Bronchial epithelial cell (primary cell): ENCODE measurements around the gene NHEJ1. TPM values are rescaled to one million over a fixed set of nuclear protein-coding genes. Genes with fewer than 3 reads are reported as not detected.

Experiments used
- DNase-seq: peaks from one replicate; pipeline ENCODE4 v3.0.0-alpha.2; 2010; ENCODE audit warnings: low read depth
- FAIRE-seq: peaks from 2 replicates; lab custom pipeline; 2011; peaks lifted over from hg19 to GRCh38; lab: Jason Lieb, UNC
- H3K27me3 ChIP-seq: 2 replicates; pipeline ENCODE4 v1.5.1; 2011; ENCODE audit warnings: low read length; ENCODE audit not compliant: control insufficient read depth, insufficient read depth
- H3K36me3 ChIP-seq: 2 replicates; pipeline ENCODE4 v1.5.1; 2011; ENCODE audit warnings: low read length; ENCODE audit not compliant: control insufficient read depth, insufficient read depth
- H3K4me3 ChIP-seq: 2 replicates; pipeline ENCODE4 v1.5.1; 2011; ENCODE audit warnings: mild to moderate bottlenecking, low read depth, low read length, control low read depth
- total RNA-seq: library from RNA; depleted of rRNA; stranded (reverse); fragments of >200 nt; gene quantifications from 2 replicates; pipeline ENCODE4 v1.2.1, GENCODE V29; 2014
- TF ChIP-seq, protein P1 (sequence below): IDR thresholded peaks from 2 replicates; pipeline ENCODE4 v1.5.1; 2011; ENCODE audit warnings: mild to moderate bottlenecking, moderate library complexity, low read length, control low read depth, inconsistent platforms; ENCODE audit not compliant: insufficient read depth, severe bottlenecking

NHEJ1 gene
- total RNA-seq, 1 donor from 2014 or later = 22.1 TPM

GRCh38 chr2:219057709-219058540 is 102.7 kb downstream of the NHEJ1 start:
- TF ChIP-seq, protein P1, sequence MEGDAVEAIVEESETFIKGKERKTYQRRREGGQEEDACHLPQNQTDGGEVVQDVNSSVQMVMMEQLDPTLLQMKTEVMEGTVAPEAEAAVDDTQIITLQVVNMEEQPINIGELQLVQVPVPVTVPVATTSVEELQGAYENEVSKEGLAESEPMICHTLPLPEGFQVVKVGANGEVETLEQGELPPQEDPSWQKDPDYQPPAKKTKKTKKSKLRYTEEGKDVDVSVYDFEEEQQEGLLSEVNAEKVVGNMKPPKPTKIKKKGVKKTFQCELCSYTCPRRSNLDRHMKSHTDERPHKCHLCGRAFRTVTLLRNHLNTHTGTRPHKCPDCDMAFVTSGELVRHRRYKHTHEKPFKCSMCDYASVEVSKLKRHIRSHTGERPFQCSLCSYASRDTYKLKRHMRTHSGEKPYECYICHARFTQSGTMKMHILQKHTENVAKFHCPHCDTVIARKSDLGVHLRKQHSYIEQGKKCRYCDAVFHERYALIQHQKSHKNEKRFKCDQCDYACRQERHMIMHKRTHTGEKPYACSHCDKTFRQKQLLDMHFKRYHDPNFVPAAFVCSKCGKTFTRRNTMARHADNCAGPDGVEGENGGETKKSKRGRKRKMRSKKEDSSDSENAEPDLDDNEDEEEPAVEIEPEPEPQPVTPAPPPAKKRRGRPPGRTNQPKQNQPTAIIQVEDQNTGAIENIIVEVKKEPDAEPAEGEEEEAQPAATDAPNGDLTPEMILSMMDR = peak; percentile 93
- Histone ChIP-seq H3K27me3 (peaks cover 49% of the 10 kb centered on the region), H3K4me3 (no peak overlapping the region), H3K36me3 (no peaks in the 10 kb centered on the region)
- FAIRE-seq (no peak), DNase-seq (peak; percentile 31)

DNA sequence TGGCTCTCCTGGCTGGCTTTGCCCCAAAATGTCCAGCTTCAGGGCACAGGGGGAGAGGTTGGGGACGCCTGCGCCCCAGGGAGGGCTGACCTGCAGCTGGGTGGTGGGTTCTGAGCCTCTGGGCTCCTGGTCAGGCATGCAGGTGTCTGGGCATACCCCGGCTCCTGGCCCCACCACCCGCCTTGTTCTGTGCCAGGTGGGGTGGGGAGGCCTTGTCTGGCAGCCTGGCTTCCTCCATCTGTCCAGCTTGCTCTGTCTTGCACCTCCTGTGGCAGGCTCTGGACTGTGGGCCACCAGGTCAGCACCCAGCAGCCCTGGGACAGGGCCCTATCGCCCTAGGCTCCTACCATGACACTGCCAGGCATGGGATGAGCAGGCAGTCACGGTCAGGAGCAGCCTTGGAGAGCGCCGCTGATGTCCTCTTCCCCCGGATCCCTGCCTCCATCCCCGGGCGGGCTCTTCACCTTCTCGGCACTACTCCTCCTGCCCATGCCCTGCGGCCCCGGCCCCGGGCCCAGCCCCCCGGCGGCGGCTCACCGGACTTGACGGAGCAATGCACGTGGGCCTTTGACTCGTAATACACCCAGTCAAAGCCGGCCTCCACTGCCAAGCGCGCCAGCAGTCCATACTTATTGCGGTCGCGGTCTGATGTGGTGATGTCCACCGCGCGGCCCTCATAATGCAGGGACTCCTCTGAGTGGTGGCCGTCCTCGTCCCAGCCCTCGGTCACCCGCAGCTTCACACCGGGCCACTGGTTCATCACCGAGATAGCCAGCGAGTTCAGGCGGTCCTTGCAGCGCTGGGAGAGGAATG is 103.5 kb downstream of the NHEJ1 start:
- no peak for FAIRE-seq
- Histone ChIP-seq H3K4me3 (no peak overlapping the region), H3K27me3 (peaks cover 49% of the 10 kb centered on the region), H3K36me3 (no peaks in the 10 kb centered on the region)
- TF ChIP-seq, protein P1 = no peak
- DNase-seq = no peak

DNA sequence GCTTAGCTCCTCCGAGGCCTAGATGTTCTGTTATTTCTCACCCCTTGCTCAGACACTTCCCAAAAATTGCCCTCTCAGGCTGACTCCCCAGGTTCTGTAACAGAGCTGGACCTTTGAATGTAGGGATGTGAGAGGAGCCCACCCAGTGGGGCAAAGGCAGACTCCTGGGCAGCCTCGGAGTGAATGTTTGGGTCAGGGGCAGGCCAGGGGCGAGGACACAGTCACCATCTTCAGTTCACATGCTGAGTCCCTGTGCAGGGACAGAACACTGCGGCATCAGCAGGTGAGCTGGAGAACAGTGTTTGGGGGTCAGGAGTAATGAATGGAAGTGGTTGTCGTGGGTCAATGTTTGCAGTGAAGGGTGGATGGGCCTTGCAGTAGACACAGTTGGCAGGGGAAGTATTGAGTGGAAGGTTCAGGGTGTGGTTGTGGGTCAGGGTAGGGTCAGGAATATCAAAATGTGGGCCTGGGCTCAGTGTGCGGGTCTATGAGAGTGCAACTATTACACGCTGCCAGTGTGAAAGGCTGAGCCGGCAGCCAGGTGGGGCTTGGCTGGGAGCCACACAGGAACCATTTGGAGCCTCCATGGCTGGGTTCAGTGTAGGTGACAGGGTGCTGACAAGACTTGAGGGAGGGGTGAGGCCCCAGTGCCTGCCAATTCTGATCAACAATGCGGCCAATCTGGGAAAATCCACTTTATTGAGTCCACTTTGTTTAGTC is 104.3 kb downstream of the NHEJ1 start:
- TF ChIP-seq, protein P1 = no peak
- FAIRE-seq (no peak), DNase-seq (no peak)
- no peak overlapping the region for H3K4me3 ChIP-seq
- H3K27me3 ChIP-seq = peaks cover 45% of the 10 kb centered on the region
- no peaks in the 10 kb centered on the region for H3K36me3 ChIP-seq

DNA sequence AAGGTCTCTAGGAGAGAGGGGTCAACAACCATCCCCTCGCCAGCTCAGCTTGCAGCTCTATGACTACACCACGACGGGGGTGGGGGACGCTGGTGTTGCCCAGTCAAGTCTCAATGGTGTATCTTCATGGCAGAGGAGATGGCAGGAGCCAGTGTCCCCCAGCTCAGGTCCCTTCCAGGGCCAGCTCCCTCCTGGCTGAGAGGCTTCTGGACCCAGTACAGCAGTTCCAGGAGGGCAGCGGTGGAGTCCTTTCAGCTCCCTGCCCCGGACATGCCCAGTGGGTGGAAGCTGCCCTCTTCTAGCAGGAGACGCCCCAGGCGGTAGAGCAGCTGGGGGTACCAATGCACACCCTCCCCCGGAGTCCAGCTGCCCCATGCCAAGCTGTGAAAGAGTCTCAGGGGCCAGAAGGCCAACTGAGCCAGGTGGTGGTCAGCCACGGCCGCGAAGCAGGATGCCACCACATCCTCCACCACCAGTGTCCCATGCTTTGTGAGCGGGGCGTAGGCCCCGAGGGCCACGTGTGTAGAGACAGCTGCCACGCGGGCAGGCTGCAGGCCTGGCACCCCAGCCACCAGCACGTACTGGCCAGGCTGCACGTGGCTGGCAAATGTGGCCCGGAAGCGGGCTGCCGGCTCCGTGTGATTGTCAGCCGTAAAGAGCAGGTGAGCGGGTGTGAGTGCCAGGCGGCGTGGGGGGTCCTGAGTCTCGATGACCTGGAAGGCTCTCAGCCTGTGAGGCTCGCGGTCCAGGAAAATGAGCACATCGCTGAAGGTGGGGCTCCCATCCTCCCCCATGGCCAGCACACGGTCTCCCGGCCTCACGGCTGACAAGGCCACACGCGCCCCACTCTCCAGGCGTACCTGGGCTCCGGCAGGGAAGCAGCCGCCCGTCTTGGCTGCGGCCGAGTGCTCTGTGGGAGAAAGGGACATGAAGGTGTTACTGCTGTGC is 105.4 kb downstream of the NHEJ1 start:
- peaks cover 42% of the 10 kb centered on the region for H3K27me3 ChIP-seq
- TF ChIP-seq, protein P1 = no peak
- FAIRE-seq (no peak), DNase-seq (no peak)
- H3K4me3 ChIP-seq = no peak overlapping the region
- no peaks in the 10 kb centered on the region for H3K36me3 ChIP-seq

DNA sequence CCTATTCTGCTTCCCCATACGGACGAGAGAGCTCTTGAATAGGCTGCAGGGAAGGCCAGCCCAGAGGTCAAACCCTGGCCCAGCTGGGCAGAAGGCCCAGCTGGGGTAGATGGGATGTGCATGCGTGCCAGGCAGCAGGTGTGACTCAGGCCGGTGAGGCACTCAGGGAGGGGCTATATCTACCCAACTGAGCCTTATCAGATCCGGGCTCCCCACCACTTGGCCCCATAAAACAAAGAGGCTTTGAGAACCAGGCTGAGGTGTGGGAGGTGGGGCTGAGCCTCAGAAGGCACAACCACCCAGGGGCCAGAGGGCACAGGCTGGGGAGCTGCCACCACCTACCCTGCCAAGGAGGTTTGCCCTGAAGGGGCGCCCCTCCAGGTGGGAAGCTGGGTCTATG is 111.3 kb downstream of the NHEJ1 start:
- H3K27me3 ChIP-seq = peaks cover 3% of the 10 kb centered on the region
- no peak for FAIRE-seq
- H3K4me3 ChIP-seq = no peak overlapping the region
- DNase-seq = no peak
- H3K36me3 ChIP-seq = no peaks in the 10 kb centered on the region
- TF ChIP-seq, protein P1 = no peak
